Daoy (cell line): ENCODE measurements around the gene TMEM270. TPM values are rescaled to one million over a fixed set of nuclear protein-coding genes. Genes with fewer than 3 reads are reported as not detected.

Source experiments
- DNase-seq: peaks from one replicate; pipeline ENCODE4 v3.0.0-alpha.2; 2015; ENCODE audit warnings: low read depth
- total RNA-seq: library from RNA; depleted of rRNA; stranded (reverse); fragments of >200 nt; shearing (Covaris generic); gene quantifications from 2 replicates; pipeline ENCODE4 v1.2.3, GENCODE V29; 2014; rRNA removed

Gene TMEM270
- total RNA-seq, 1 experiment from 2014 or later, result 0.69 TPM

GRCh38 chr7:73905360-73905759, 44.4 kb downstream of the TMEM270 start:
- DNase-seq, result no peak

GRCh38 chr7:73906874-73907273, 45.9 kb downstream of the TMEM270 start:
- DNase-seq, result no peak

- no peak for DNase-seq
Observed at GRCh38 chr7:73907554-73908122, 46.7 kb downstream of the TMEM270 start.

- no peak for DNase-seq
Observed at GRCh38 chr7:73908123-73908611, 47.2 kb downstream of the TMEM270 start.

GRCh38 chr7:73909051-73909941, 48.3 kb downstream of the TMEM270 start:
- DNase-seq, result no peak

GRCh38 chr7:73909996-73910395, 49.0 kb downstream of the TMEM270 start:
- no peak for DNase-seq

- DNase-seq, result no peak
Observed at GRCh38 chr7:73912223-73912622, 51.3 kb downstream of the TMEM270 start.

Other genes with a start within 250 kb of the TMEM270 start
- 5.4 TPM in 1 of 2 replicates, not detected in the other for gene MLXIPL, start 236.6 kb upstream of the TMEM270 start, total RNA-seq
- 3.7 and 4.6 TPM in 2 replicates for gene VPS37D, start 193.3 kb upstream of the TMEM270 start, total RNA-seq
- gene DNAJC30, start 177.7 kb upstream of the TMEM270 start, total RNA-seq, result 0.06 and 1.0 TPM in 2 replicates
- 160 and 173 TPM in 2 replicates for gene BUD23, start 177.6 kb upstream of the TMEM270 start, total RNA-seq
- gene STX1A, start 141.5 kb upstream of the TMEM270 start, total RNA-seq, result 65.7 and 133 TPM in 2 replicates
- 24.2 and 30.0 TPM in 2 replicates for gene ABHD11, start 122.4 kb upstream of the TMEM270 start, total RNA-seq
- gene CLDN3, start 90.9 kb upstream of the TMEM270 start, total RNA-seq, result 0.11 TPM in 1 of 2 replicates, not detected in the other
- gene CLDN4, start 30.2 kb upstream of the TMEM270 start, total RNA-seq, result 0.15 and 1.4 TPM in 2 replicates
- gene METTL27, start 18.6 kb upstream of the TMEM270 start, total RNA-seq, result 0.48 and 2.3 TPM in 2 replicates
- 0.06 and 0.23 TPM in 2 replicates for gene ELN, start 167.0 kb downstream of the TMEM270 start, total RNA-seq
- 41.0 and 52.2 TPM in 2 replicates for gene LIMK1, start 222.6 kb downstream of the TMEM270 start, total RNA-seq